GM23338 (cell line): Measurements from ENCODE around the gene ARL15. TPM values are rescaled to one million over a fixed set of nuclear protein-coding genes. Genes with fewer than 3 reads are reported as not detected.

Experiments used
- ATAC-seq: fragments of 200-7000 bp; cut with Tn5 transposase; 3 replicates; pipeline ENCODE4 v1.9.1; 2020
- DNase-seq: peaks from one replicate; pipeline ENCODE4 v3.0.0-alpha.2; 2015; ENCODE audit warnings: low spot score
- H2AFZ ChIP-seq: fragments of 200-600 bp; sonication (generic); 2 replicates; pipeline ENCODE4 v1.8.0; 2016; ENCODE audit warnings: antibody characterized with exemption, mild to moderate bottlenecking, moderate library complexity
- H3F3A ChIP-seq: fragments of 200-600 bp; sonication (generic); replicated peaks from 2 replicates; pipeline ENCODE4 v1.8.0; 2017; ENCODE audit warnings: antibody characterized with exemption, mixed run types, low read depth
- H3K27ac ChIP-seq: fragments of 200-600 bp; sonication (generic); 2 replicates; pipeline ENCODE4 v1.6.1; 2016; ENCODE audit warnings: low read depth
- H3K27me3 ChIP-seq: fragments of 200-600 bp; sonication (generic); 2 replicates; pipeline ENCODE4 v1.8.0; 2016; ENCODE audit warnings: mild to moderate bottlenecking, mixed run types, moderate library complexity; ENCODE audit not compliant: insufficient read depth
- H3K36me3 ChIP-seq: fragments of 200-600 bp; sonication (generic); 2 replicates; pipeline ENCODE4 v1.8.0; 2016; ENCODE audit warnings: mild to moderate bottlenecking; ENCODE audit not compliant: insufficient read depth
- H3K4me1 ChIP-seq: fragments of 200-600 bp; sonication (generic); 2 replicates; pipeline ENCODE4 v1.8.0; 2016; ENCODE audit warnings: mild to moderate bottlenecking, moderate library complexity; ENCODE audit not compliant: insufficient read depth
- H3K4me2 ChIP-seq: fragments of 200-600 bp; sonication (generic); 2 replicates; pipeline ENCODE4 v1.7.1; 2017; ENCODE audit warnings: mixed run types
- H3K4me3 ChIP-seq: fragments of 200-600 bp; sonication (generic); 2 replicates; pipeline ENCODE4 v1.6.1; 2016; ENCODE audit warnings: mixed run types
- H3K79me2 ChIP-seq: fragments of 200-600 bp; sonication (generic); replicated peaks from 2 replicates; pipeline ENCODE4 v1.8.0; 2017; ENCODE audit warnings: mild to moderate bottlenecking; ENCODE audit not compliant: insufficient read depth
- H3K9me2 ChIP-seq: fragments of 200-600 bp; sonication (generic); 2 replicates; pipeline ENCODE4 v1.8.0; 2017; ENCODE audit not compliant: insufficient read depth
- H4K20me1 ChIP-seq: fragments of 200-600 bp; sonication (generic); replicated peaks from 2 replicates; pipeline ENCODE4 v1.8.0; 2017; ENCODE audit warnings: mild to moderate bottlenecking; ENCODE audit not compliant: insufficient read depth
- H3K27ac Mint-ChIP-seq: 2 replicates; pipeline ENCODE4 v1.8.0; 2020; ENCODE audit warnings: inconsistent platforms, mild to moderate bottlenecking, moderate library complexity, mixed read lengths
- H3K27me3 Mint-ChIP-seq: 3 replicates; pipeline ENCODE4 v1.8.0; 2022; ENCODE audit warnings: low read depth, mild to moderate bottlenecking, moderate library complexity, mixed read lengths, inconsistent platforms; ENCODE audit not compliant: insufficient read depth, poor library complexity
- H3K36me3 Mint-ChIP-seq: 3 replicates; pipeline ENCODE4 v1.8.0; 2021; ENCODE audit warnings: low read depth, mild to moderate bottlenecking, inconsistent platforms, moderate library complexity, mixed read lengths
- H3K4me1 Mint-ChIP-seq: 3 replicates; pipeline ENCODE4 v1.8.0; 2020; ENCODE audit warnings: mild to moderate bottlenecking, inconsistent platforms, mixed read lengths
- H3K4me3 Mint-ChIP-seq: 3 replicates; pipeline ENCODE4 v1.8.0; 2021; ENCODE audit warnings: moderate library complexity, mild to moderate bottlenecking, inconsistent platforms, mixed read lengths
- H3K9me3 Mint-ChIP-seq: 3 replicates; pipeline ENCODE4 v1.8.0; 2020; ENCODE audit warnings: moderate library complexity, mild to moderate bottlenecking, inconsistent platforms, mixed read lengths
- CREB1 ChIP-seq: fragments of 250-450 bp; sonication (Bioruptor Pico); IDR thresholded peaks from 2 replicates; pipeline ENCODE4 v1.5.0; 2020; ENCODE audit warnings: low read depth, mild to moderate bottlenecking, moderate library complexity
- EZH2 ChIP-seq: fragments of 200-600 bp; sonication (generic); IDR thresholded peaks from one replicate; pipeline ENCODE4 v1.8.0; 2017; ENCODE audit warnings: antibody characterized with exemption, mild to moderate bottlenecking, low read depth; ENCODE audit not compliant: unreplicated experiment
- EZH2phosphoT487 ChIP-seq: fragments of 200-600 bp; sonication (generic); IDR thresholded peaks from one replicate; pipeline ENCODE4 v1.8.1; 2018; ENCODE audit warnings: antibody characterized with exemption; ENCODE audit not compliant: unreplicated experiment
- JUNB ChIP-seq: IDR thresholded peaks from one replicate; pipeline ENCODE4 v1.6.1; 2016; ENCODE audit warnings: antibody characterized with exemption; ENCODE audit not compliant: unreplicated experiment
- NANOG ChIP-seq: IDR thresholded peaks from 2 replicates; pipeline ENCODE4 v1.6.1; 2016; ENCODE audit warnings: antibody characterized with exemption, borderline replicate concordance
- POLR2AphosphoS5 ChIP-seq: IDR thresholded peaks from 2 replicates; pipeline ENCODE4 v1.6.1; 2016; ENCODE audit warnings: antibody characterized with exemption, low read depth
- STAT1 ChIP-seq: IDR thresholded peaks from one replicate; pipeline ENCODE4 v1.6.1; 2016; ENCODE audit warnings: antibody characterized with exemption; ENCODE audit not compliant: unreplicated experiment
- ZNF114 ChIP-seq: fragments of 250-450 bp; sonication (Bioruptor Pico); IDR thresholded peaks from 2 replicates; pipeline ENCODE4 v1.5.0; 2020; ENCODE audit warnings: mild to moderate bottlenecking, moderate library complexity
- ZNF331 ChIP-seq: fragments of 250-450 bp; sonication (Bioruptor Pico); IDR thresholded peaks from 2 replicates; pipeline ENCODE4 v1.5.0; 2020; ENCODE audit warnings: low read depth, mild to moderate bottlenecking, moderate library complexity
- polyA plus RNA-seq: library from polyadenylated mRNA; unstranded; fragments of >200 nt; fragmentation: Nextera tagmentation; extraction: Ambion mirVana; gene quantifications from 2 replicates; pipeline ENCODE4 v1.2.1, GENCODE V29; 2016
- total RNA-seq: library from RNA; depleted of rRNA; stranded (reverse); fragments of >200 nt; shearing (Covaris generic); gene quantifications from 2 replicates; pipeline ENCODE4 v1.2.3, GENCODE V29; 2014
- TF ChIP-seq, protein P1 (sequence below): IDR thresholded peaks from one replicate; pipeline ENCODE4 v1.6.1; 2018; ENCODE audit warnings: antibody characterized with exemption; ENCODE audit not compliant: unreplicated experiment
- TF ChIP-seq, protein P2 (sequence below), 2 experiments: fragments of 200-600 bp in 1 of 2; sonication (generic) in 1 of 2; conservative IDR thresholded peaks; 2 replicates each; pipeline versions ENCODE4 v1.5.1 to v1.6.1; 2016 to 2017; ENCODE audit warnings: antibody characterized with exemption in 2 of 2, low read depth in 2 of 2, mild to moderate bottlenecking in 2 of 2, moderate library complexity in 1 of 2
- TF ChIP-seq, protein P3 (sequence below): fragments of 250-450 bp; sonication (Bioruptor Pico); IDR thresholded peaks from 2 replicates; pipeline ENCODE4 v1.5.0; 2020; ENCODE audit warnings: mild to moderate bottlenecking, moderate library complexity
- TF ChIP-seq, protein P4 (sequence below): IDR thresholded peaks from 2 replicates; pipeline ENCODE4 v1.6.1; 2016; ENCODE audit warnings: antibody characterized with exemption

The ARL15 gene
- total and polyA plus RNA-seq, 2 experiments from 2014 or later = 13.0 to 54.0 TPM

DNA sequence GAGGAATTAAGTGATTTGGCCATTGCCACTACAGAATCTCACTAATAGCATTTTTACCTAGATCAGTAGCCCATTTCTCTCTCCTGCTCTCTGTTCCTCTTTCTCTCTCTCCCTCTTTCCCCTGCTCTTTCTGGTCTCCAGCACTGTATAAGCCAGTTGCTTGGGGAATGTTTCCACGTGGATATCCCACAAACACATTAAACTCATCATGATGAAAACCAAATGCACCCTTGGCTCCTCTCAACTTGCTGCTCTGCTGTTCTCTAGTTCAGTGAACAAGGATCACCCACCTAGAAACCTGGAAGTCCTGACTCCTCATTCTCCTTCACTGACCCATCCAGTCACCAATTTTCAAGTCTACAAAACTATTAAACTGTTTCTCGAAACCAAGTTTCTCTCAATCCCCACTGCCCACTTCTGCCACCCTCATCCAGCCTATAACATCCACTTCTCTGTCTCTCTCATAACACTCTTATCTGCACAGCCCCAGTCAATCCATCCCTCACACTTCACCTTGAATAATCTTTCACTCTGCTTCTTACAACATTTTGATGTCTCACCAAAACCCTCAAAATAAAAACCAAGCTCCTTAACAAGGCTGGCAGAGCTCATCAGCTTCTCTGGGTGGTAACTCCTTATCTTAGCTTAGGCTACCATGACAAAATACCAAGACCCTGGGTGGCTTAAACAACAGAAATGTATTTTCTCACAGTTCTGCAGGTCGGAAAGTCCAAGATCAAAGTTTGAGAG, 79.3 kb downstream of the ARL15 start:
- H3K27me3 Mint-ChIP-seq = no peaks in the 10 kb centered on the region
- H3K9me2 ChIP-seq = no peaks in the 10 kb centered on the region; the same call in 1 of the 2 replicates
- no peaks in the 10 kb centered on the region for H3K9me3 Mint-ChIP-seq
- H3K79me2 ChIP-seq = peaks cover 10% of the 10 kb centered on the region; the same call in 1 of the 2 replicates
- no peaks in the 10 kb centered on the region for H3K4me1 ChIP-seq
- H2AFZ ChIP-seq = no peak overlapping the region
- no peaks in the 10 kb centered on the region for H3K36me3 ChIP-seq
- H3K36me3 Mint-ChIP-seq = no peaks in the 10 kb centered on the region; the same call in 2 of the 3 replicates
- H3K27ac Mint-ChIP-seq = no peak overlapping the region; the same call in 1 of the 2 replicates
- H3K4me1 Mint-ChIP-seq = peaks cover 5% of the 10 kb centered on the region; the same call in 2 of the 3 replicates
- no peak overlapping the region for H3K4me3 ChIP-seq
- ATAC-seq = no peak
- no peak for TF ChIP-seq STAT1
- TF ChIP-seq, protein P1, sequence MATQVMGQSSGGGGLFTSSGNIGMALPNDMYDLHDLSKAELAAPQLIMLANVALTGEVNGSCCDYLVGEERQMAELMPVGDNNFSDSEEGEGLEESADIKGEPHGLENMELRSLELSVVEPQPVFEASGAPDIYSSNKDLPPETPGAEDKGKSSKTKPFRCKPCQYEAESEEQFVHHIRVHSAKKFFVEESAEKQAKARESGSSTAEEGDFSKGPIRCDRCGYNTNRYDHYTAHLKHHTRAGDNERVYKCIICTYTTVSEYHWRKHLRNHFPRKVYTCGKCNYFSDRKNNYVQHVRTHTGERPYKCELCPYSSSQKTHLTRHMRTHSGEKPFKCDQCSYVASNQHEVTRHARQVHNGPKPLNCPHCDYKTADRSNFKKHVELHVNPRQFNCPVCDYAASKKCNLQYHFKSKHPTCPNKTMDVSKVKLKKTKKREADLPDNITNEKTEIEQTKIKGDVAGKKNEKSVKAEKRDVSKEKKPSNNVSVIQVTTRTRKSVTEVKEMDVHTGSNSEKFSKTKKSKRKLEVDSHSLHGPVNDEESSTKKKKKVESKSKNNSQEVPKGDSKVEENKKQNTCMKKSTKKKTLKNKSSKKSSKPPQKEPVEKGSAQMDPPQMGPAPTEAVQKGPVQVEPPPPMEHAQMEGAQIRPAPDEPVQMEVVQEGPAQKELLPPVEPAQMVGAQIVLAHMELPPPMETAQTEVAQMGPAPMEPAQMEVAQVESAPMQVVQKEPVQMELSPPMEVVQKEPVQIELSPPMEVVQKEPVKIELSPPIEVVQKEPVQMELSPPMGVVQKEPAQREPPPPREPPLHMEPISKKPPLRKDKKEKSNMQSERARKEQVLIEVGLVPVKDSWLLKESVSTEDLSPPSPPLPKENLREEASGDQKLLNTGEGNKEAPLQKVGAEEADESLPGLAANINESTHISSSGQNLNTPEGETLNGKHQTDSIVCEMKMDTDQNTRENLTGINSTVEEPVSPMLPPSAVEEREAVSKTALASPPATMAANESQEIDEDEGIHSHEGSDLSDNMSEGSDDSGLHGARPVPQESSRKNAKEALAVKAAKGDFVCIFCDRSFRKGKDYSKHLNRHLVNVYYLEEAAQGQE = no peak
- no peak for TF ChIP-seq CREB1 (CRISPR knock-in tag)
- TF ChIP-seq NANOG = no peak
- TF ChIP-seq EZH2phosphoT487 = no peak
- TF ChIP-seq ZNF331 (CRISPR knock-in tag) = no peak
- TF ChIP-seq, protein P2, sequence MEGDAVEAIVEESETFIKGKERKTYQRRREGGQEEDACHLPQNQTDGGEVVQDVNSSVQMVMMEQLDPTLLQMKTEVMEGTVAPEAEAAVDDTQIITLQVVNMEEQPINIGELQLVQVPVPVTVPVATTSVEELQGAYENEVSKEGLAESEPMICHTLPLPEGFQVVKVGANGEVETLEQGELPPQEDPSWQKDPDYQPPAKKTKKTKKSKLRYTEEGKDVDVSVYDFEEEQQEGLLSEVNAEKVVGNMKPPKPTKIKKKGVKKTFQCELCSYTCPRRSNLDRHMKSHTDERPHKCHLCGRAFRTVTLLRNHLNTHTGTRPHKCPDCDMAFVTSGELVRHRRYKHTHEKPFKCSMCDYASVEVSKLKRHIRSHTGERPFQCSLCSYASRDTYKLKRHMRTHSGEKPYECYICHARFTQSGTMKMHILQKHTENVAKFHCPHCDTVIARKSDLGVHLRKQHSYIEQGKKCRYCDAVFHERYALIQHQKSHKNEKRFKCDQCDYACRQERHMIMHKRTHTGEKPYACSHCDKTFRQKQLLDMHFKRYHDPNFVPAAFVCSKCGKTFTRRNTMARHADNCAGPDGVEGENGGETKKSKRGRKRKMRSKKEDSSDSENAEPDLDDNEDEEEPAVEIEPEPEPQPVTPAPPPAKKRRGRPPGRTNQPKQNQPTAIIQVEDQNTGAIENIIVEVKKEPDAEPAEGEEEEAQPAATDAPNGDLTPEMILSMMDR (conservative IDR thresholded peaks at IDR 0.05; ENCODE audit: low read depth in 2 of 2) = no peak
- TF ChIP-seq, protein P3, sequence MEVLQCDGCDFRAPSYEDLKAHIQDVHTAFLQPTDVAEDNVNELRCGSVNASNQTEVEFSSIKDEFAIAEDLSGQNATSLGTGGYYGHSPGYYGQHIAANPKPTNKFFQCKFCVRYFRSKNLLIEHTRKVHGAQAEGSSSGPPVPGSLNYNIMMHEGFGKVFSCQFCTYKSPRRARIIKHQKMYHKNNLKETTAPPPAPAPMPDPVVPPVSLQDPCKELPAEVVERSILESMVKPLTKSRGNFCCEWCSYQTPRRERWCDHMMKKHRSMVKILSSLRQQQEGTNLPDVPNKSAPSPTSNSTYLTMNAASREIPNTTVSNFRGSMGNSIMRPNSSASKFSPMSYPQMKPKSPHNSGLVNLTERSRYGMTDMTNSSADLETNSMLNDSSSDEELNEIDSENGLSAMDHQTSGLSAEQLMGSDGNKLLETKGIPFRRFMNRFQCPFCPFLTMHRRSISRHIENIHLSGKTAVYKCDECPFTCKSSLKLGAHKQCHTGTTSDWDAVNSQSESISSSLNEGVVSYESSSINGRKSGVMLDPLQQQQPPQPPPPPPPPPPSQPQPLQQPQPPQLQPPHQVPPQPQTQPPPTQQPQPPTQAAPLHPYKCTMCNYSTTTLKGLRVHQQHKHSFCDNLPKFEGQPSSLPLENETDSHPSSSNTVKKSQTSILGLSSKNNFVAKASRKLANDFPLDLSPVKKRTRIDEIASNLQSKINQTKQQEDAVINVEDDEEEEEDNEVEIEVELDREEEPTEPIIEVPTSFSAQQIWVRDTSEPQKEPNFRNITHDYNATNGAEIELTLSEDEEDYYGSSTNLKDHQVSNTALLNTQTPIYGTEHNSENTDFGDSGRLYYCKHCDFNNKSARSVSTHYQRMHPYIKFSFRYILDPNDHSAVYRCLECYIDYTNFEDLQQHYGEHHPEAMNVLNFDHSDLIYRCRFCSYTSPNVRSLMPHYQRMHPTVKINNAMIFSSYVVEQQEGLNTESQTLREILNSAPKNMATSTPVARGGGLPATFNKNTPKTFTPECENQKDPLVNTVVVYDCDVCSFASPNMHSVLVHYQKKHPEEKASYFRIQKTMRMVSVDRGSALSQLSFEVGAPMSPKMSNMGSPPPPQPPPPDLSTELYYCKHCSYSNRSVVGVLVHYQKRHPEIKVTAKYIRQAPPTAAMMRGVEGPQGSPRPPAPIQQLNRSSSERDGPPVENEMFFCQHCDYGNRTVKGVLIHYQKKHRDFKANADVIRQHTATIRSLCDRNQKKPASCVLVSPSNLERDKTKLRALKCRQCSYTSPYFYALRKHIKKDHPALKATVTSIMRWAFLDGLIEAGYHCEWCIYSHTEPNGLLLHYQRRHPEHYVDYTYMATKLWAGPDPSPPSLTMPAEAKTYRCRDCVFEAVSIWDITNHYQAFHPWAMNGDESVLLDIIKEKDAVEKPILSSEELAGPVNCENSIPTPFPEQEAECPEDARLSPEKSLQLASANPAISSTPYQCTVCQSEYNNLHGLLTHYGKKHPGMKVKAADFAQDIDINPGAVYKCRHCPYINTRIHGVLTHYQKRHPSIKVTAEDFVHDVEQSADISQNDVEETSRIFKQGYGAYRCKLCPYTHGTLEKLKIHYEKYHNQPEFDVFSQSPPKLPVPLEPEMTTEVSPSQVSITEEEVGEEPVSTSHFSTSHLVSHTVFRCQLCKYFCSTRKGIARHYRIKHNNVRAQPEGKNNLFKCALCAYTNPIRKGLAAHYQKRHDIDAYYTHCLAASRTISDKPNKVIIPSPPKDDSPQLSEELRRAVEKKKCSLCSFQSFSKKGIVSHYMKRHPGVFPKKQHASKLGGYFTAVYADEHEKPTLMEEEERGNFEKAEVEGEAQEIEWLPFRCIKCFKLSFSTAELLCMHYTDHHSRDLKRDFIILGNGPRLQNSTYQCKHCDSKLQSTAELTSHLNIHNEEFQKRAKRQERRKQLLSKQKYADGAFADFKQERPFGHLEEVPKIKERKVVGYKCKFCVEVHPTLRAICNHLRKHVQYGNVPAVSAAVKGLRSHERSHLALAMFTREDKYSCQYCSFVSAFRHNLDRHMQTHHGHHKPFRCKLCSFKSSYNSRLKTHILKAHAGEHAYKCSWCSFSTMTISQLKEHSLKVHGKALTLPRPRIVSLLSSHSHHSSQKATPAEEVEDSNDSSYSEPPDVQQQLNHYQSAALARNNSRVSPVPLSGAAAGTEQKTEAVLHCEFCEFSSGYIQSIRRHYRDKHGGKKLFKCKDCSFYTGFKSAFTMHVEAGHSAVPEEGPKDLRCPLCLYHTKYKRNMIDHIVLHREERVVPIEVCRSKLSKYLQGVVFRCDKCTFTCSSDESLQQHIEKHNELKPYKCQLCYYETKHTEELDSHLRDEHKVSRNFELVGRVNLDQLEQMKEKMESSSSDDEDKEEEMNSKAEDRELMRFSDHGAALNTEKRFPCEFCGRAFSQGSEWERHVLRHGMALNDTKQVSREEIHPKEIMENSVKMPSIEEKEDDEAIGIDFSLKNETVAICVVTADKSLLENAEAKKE (CRISPR knock-in tag) = no peak
- no peak for TF ChIP-seq ZNF114 (CRISPR knock-in tag)
- TF ChIP-seq, protein P4, sequence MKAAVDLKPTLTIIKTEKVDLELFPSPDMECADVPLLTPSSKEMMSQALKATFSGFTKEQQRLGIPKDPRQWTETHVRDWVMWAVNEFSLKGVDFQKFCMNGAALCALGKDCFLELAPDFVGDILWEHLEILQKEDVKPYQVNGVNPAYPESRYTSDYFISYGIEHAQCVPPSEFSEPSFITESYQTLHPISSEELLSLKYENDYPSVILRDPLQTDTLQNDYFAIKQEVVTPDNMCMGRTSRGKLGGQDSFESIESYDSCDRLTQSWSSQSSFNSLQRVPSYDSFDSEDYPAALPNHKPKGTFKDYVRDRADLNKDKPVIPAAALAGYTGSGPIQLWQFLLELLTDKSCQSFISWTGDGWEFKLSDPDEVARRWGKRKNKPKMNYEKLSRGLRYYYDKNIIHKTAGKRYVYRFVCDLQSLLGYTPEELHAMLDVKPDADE = no peak
- TF ChIP-seq EZH2 = no peak
- TF ChIP-seq POLR2AphosphoS5 = no peak
- TF ChIP-seq JUNB = no peak
- no peak overlapping the region for H3K4me2 ChIP-seq
- no peak overlapping the region for H3K27ac ChIP-seq
- no peak overlapping the region for H3K4me3 Mint-ChIP-seq
- H3F3A ChIP-seq = no peaks in the 10 kb centered on the region
- no peaks in the 10 kb centered on the region; the same call in none of the 2 replicates for H4K20me1 ChIP-seq
- H3K27me3 ChIP-seq = no peaks in the 10 kb centered on the region
- no peak for DNase-seq
